Pancreas (tissue), 10 donors: ENCODE measurements around the gene DYRK1A. TPM values are rescaled to one million over a fixed set of nuclear protein-coding genes. Genes with fewer than 3 reads are reported as not detected.

Source experiments
- ATAC-seq, 4 donors: fragments of 200-7000 bp; cut with Tn5 transposase; one replicate each; pipeline versions ENCODE4 v1.8.0 to v1.9.1; 2020; ENCODE audit warnings: mild to moderate bottlenecking in 4 of 4, moderate library complexity in 4 of 4
- DNase-seq, 6 donors: peaks; one replicate each; pipeline ENCODE4 v3.0.0-alpha.2; 2020
- FAIRE-seq: peaks from 2 replicates; lab custom pipeline; 2012; peaks lifted over from hg19 to GRCh38; lab: Jason Lieb, UNC
- H3K27ac ChIP-seq, 4 donors: fragments of 200-600 bp; sonication (generic); 1 replicate in 3 of 4; 2 replicates in 1 of 4; pipeline versions ENCODE4 v1.5.0 to v1.8.0; 2020
- H3K27me3 ChIP-seq, 4 donors: fragments of 200-600 bp; one replicate each; pipeline ENCODE4 v1.8.0; 2021
- H3K36me3 ChIP-seq, 3 donors: fragments of 200-600 bp; sonication (generic) in 1 of 3; one replicate each; pipeline versions ENCODE4 v1.5.0 to v1.8.0; 2020 to 2021
- H3K4me1 ChIP-seq, 3 donors: fragments of 200-600 bp; one replicate each; pipeline ENCODE4 v1.8.0; 2021
- H3K4me3 ChIP-seq, 4 donors: fragments of 200-600 bp; sonication (generic) in 2 of 4; one replicate each; pipeline versions ENCODE4 v1.5.0 to v1.8.0; 2020 to 2021
- H3K9me3 ChIP-seq, 4 donors: fragments of 200-600 bp; one replicate each; pipeline ENCODE4 v1.8.0; 2021
- CTCF ChIP-seq, 4 donors: fragments of 200-600 bp; sonication (generic) in 3 of 4; IDR thresholded peaks; one replicate each; pipeline versions ENCODE4 v1.5.0 to v1.8.0; 2021; ENCODE audit warnings: antibody characterized with exemption in 4 of 4
- WGBS, 2 donors: extraction: QIAGEN DNeasy Blood & Tissue Kit; methylation state at CpG; one replicate each; pipeline ENCODE4 v1.1.7; 2013; 5-methylcytosine and 5-hydroxymethylcytosine counted together
- intact Hi-C, 3 donors: fragments of 100-400 bp; cut with DNase I; formaldehyde crosslinking; loops; one replicate each; pipeline versions ENCODE4 v1.11.1 to v1.14.2; 2022
- polyA plus RNA-seq, 2 donors: library from polyadenylated mRNA; stranded (reverse); fragments of 200-250 nt; gene quantifications; one replicate each; pipeline ENCODE4 v1.2.3, GENCODE V29; 2013
- total RNA-seq, 6 donors: library from RNA; stranded (reverse); fragmentation: NEBNext Ultra II Directional in 4 of 6; extraction: Animal tissue kit (Norgen Biotek cat#: 25700) in 4 of 6; gene quantifications; one replicate each; pipeline versions ENCODE4 v1.2.1 to v1.2.4, GENCODE V29; 2021 to 2023
- donor health status: healthy with polysubstance abuse.
- donor health status: DM: no; HTN: no; CAD: no; lungs with moderate emphysema.
- donor health status: DM: no; HTN: no; CAD: no.
- donor health status: control.
- donor health status: control.
- donor health status: Bipolar disorder and iron deficiency.
- donor health status: DM: yes; HTN: yes; CAD: no.
- donor health status: DM: no; HTN: no; CAD: no.
- donor health status: DM: no; HTN: no; CAD: no.
- donor health status: DM: yes; HTN: yes; CAD: no.

The DYRK1A gene
- total and polyA plus RNA-seq, 8 donors = 10.4 to 37.9 (median 22.3) TPM

- Histone ChIP-seq H3K27ac (no peak overlapping the region), H3K27me3 (no peaks in the 10 kb centered on the region), H3K4me1 (no peaks in the 10 kb centered on the region), H3K36me3 (no peaks in the 10 kb centered on the region), H3K9me3 (no peaks in the 10 kb centered on the region), H3K4me3 (no peak overlapping the region)
- no peak for FAIRE-seq
- DNase-seq = peak in 2 of 6 donors; percentile 30 to 54
- intact Hi-C loops = no loop called here
- TF ChIP-seq CTCF (IDR thresholded peaks at IDR 0.05) = no peak
- WGBS, 2 donors = 41 to 44% methylated on average over 13 of the region's 13 CpGs
- ATAC-seq = peak; percentile 36 to 62 (median 48)
Measured at GRCh38 chr21:37531431-37531932, 164.9 kb downstream of the DYRK1A start.

- Histone ChIP-seq H3K4me3 (no peak overlapping the region), H3K4me1 (no peaks in the 10 kb centered on the region), H3K27me3 (no peaks in the 10 kb centered on the region), H3K27ac (no peak overlapping the region), H3K36me3 (no peaks in the 10 kb centered on the region), H3K9me3 (no peaks in the 10 kb centered on the region)
- intact Hi-C loops = no loop called here
- FAIRE-seq = no peak
- TF ChIP-seq CTCF (IDR thresholded peaks at IDR 0.05) = no peak
- WGBS, 2 donors = 23 to 25% methylated on average over 20 of the region's 20 CpGs
- peak in 3 of 6 donors; percentile 12 to 54 (median 32) for DNase-seq
- ATAC-seq = peak; percentile 58 to 76 (median 75)
Measured at GRCh38 chr21:37532868-37533780, 166.6 kb downstream of the DYRK1A start.

- Histone ChIP-seq H3K27me3 (no peaks in the 10 kb centered on the region), H3K9me3 (no peaks in the 10 kb centered on the region), H3K36me3 (no peaks in the 10 kb centered on the region), H3K27ac (no peak overlapping the region), H3K4me1 (no peaks in the 10 kb centered on the region), H3K4me3 (no peak overlapping the region)
- DNase-seq = no peak
- 46 to 63% methylated on average over 3 of the region's 3 CpGs for WGBS, 2 donors
- no peak for FAIRE-seq
- intact Hi-C loops = no loop called here
- no peak for ATAC-seq
- no peak for TF ChIP-seq CTCF (IDR thresholded peaks at IDR 0.05)
Measured at GRCh38 chr21:37534431-37534830, 167.9 kb downstream of the DYRK1A start.

- DNase-seq (no peak), FAIRE-seq (no peak), ATAC-seq (no peak)
- Histone ChIP-seq H3K36me3 (no peaks in the 10 kb centered on the region), H3K9me3 (no peaks in the 10 kb centered on the region), H3K27me3 (no peaks in the 10 kb centered on the region), H3K4me3 (no peak overlapping the region), H3K4me1 (no peaks in the 10 kb centered on the region), H3K27ac (no peak overlapping the region)
- WGBS, 2 donors = 83 to 89% methylated on average over 3 of the region's 3 CpGs
- TF ChIP-seq CTCF (IDR thresholded peaks at IDR 0.05) = no peak
- intact Hi-C loops = no loop called here
Measured at GRCh38 chr21:37535130-37535529, 168.6 kb downstream of the DYRK1A start.

GRCh38 chr21:37535672-37536071, 169.1 kb downstream of the DYRK1A start:
- intact Hi-C loops = no loop called here
- FAIRE-seq = no peak
- no peak overlapping the region for H3K27ac ChIP-seq
- no peaks in the 10 kb centered on the region for H3K27me3 ChIP-seq
- H3K9me3 ChIP-seq = no peaks in the 10 kb centered on the region
- 72 to 86% methylated on average over 7 of the region's 7 CpGs for WGBS, 2 donors
- no peak for DNase-seq
- H3K36me3 ChIP-seq = no peaks in the 10 kb centered on the region
- H3K4me1 ChIP-seq = no peaks in the 10 kb centered on the region
- no peak for ATAC-seq
- no peak for TF ChIP-seq CTCF (IDR thresholded peaks at IDR 0.05)
- no peak overlapping the region for H3K4me3 ChIP-seq
